HG03064 (cell line): ENCODE results near the gene MINPP1.
"Not testable (repeated sequence)": the region's sequence is repeated elsewhere in the genome, so short reads cannot be mapped to it uniquely, and the experiment has no call there.

Source experiments
- ATAC-seq: cut with Tn5 transposase; IDR thresholded peaks from one replicate; pipeline ENCODE4 v1.9.1; 2021; ENCODE audit warnings: low read depth; ENCODE audit not compliant: unreplicated experiment

Gene MINPP1

GRCh38 chr10:87504640-87505365, at the start of gene MINPP1:
TSS of gene MINPP1 (plus strand) at chr10:87504893. CDS start at chr10:87504916, 23 bp downstream.
- ATAC-seq, result peak; percentile 83

GRCh38 chr10:87456586-87457220, 48.0 kb upstream of the MINPP1 start:
- not testable (repeated sequence) for ATAC-seq

- not testable (repeated sequence) for ATAC-seq
These were observed 42.9 kb upstream of the MINPP1 start for GRCh38 chr10:87461751-87462150.

GRCh38 chr10:87466849-87467248, 37.8 kb upstream of the MINPP1 start:
- not testable (repeated sequence) for ATAC-seq

GRCh38 chr10:87488733-87489132, 16.0 kb upstream of the MINPP1 start:
- not testable (repeated sequence) for ATAC-seq

- not testable (repeated sequence) for ATAC-seq
These were observed 14.4 kb upstream of the MINPP1 start for GRCh38 chr10:87490285-87490684.

- not testable (repeated sequence) for ATAC-seq
These were observed 12.2 kb upstream of the MINPP1 start for GRCh38 chr10:87492450-87492849.

GRCh38 chr10:87495446-87495845, 9.2 kb upstream of the MINPP1 start:
- ATAC-seq, result not testable (repeated sequence)

- ATAC-seq, result not testable (repeated sequence)
These were observed 7.3 kb upstream of the MINPP1 start for GRCh38 chr10:87497386-87497785.

- ATAC-seq, result not testable (repeated sequence)
These were observed 6.4 kb upstream of the MINPP1 start for GRCh38 chr10:87498106-87498789.

GRCh38 chr10:87500646-87501048, 4.0 kb upstream of the MINPP1 start:
- ATAC-seq, result no peak

- no peak for ATAC-seq
These were observed 1.3 kb upstream of the MINPP1 start for GRCh38 chr10:87503401-87503800.

GRCh38 chr10:87503886-87504285, 807 bp upstream of the MINPP1 start:
- ATAC-seq, result no peak

GRCh38 chr10:87504307-87504639, 420 bp upstream of the MINPP1 start:
- no peak for ATAC-seq

- ATAC-seq, result peak; percentile 72
These were observed 846 bp downstream of the MINPP1 start for GRCh38 chr10:87505366-87506111.

GRCh38 chr10:87506956-87507355, 2.3 kb downstream of the MINPP1 start:
- no peak for ATAC-seq

GRCh38 chr10:87507879-87508483, 3.3 kb downstream of the MINPP1 start:
- ATAC-seq, result no peak

GRCh38 chr10:87508837-87509236, 4.1 kb downstream of the MINPP1 start:
- no peak for ATAC-seq

- no peak for ATAC-seq
These were observed 5.3 kb downstream of the MINPP1 start for GRCh38 chr10:87510025-87510424.

- ATAC-seq, result no peak
These were observed 6.8 kb downstream of the MINPP1 start for GRCh38 chr10:87511526-87511925.
